ENCODE results near the gene RAB7B. TPM values are rescaled to one million over a fixed set of nuclear protein-coding genes. Genes with fewer than 3 reads are reported as not detected.

The RAB7B gene
- total RNA-seq, 1 experiment from 2014 or later = 0.22 TPM

DNA sequence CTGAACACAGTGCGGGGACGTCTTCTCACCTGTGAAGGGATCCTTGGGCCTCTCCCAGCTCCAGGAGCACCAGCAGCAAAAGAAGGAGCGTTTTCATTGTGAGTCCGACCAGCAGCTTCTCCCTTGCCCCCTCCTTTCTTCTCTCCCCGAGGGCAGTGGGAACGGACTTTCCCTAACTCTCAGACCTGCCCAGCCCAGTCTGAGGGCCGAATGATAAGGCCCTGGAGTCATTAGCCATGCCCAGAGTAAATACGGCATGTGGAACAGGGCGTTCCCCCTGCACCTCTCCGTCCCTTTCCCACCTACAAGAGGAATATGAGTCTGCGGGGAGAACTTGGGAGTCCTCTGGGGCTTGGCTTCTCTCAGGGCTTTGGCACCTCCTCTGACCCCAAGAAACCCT, 20.5 kb upstream of the RAB7B start, which contains the start of gene CTSE (continued):
- TF ChIP-seq, protein P1, sequence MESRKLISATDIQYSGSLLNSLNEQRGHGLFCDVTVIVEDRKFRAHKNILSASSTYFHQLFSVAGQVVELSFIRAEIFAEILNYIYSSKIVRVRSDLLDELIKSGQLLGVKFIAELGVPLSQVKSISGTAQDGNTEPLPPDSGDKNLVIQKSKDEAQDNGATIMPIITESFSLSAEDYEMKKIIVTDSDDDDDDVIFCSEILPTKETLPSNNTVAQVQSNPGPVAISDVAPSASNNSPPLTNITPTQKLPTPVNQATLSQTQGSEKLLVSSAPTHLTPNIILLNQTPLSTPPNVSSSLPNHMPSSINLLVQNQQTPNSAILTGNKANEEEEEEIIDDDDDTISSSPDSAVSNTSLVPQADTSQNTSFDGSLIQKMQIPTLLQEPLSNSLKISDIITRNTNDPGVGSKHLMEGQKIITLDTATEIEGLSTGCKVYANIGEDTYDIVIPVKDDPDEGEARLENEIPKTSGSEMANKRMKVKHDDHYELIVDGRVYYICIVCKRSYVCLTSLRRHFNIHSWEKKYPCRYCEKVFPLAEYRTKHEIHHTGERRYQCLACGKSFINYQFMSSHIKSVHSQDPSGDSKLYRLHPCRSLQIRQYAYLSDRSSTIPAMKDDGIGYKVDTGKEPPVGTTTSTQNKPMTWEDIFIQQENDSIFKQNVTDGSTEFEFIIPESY (IDR thresholded peaks at IDR 0.05; ENCODE audit: extremely low read depth, insufficient replicate concordance, low read length) = no peak
- TF ChIP-seq, protein P2, sequence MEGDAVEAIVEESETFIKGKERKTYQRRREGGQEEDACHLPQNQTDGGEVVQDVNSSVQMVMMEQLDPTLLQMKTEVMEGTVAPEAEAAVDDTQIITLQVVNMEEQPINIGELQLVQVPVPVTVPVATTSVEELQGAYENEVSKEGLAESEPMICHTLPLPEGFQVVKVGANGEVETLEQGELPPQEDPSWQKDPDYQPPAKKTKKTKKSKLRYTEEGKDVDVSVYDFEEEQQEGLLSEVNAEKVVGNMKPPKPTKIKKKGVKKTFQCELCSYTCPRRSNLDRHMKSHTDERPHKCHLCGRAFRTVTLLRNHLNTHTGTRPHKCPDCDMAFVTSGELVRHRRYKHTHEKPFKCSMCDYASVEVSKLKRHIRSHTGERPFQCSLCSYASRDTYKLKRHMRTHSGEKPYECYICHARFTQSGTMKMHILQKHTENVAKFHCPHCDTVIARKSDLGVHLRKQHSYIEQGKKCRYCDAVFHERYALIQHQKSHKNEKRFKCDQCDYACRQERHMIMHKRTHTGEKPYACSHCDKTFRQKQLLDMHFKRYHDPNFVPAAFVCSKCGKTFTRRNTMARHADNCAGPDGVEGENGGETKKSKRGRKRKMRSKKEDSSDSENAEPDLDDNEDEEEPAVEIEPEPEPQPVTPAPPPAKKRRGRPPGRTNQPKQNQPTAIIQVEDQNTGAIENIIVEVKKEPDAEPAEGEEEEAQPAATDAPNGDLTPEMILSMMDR (IDR thresholded peaks at IDR 0.05 in 2 of 3, conservative IDR thresholded peaks at IDR 0.05 in 1 of 3; ENCODE audit: borderline replicate concordance in 1 of 3, insufficient read depth in 1 of 3, low read depth in 2 of 3, low read length in 2 of 3) = no peak
- TF ChIP-seq EZH2 (IDR thresholded peaks at IDR 0.05) = no peak
- TF ChIP-seq, protein P3, sequence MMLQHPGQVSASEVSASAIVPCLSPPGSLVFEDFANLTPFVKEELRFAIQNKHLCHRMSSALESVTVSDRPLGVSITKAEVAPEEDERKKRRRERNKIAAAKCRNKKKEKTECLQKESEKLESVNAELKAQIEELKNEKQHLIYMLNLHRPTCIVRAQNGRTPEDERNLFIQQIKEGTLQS (IDR thresholded peaks at IDR 0.05) = no peak
- no peak for TF ChIP-seq CBX3 (IDR thresholded peaks at IDR 0.05; ENCODE audit: low read depth)
- no peak for TF ChIP-seq CEBPB (IDR thresholded peaks at IDR 0.05; ENCODE audit: low read depth)
- no peak for TF ChIP-seq EZH2phosphoT487 (IDR thresholded peaks at IDR 0.05; ENCODE audit: borderline replicate concordance)
- TF ChIP-seq ELF1 (IDR thresholded peaks at IDR 0.05; ENCODE audit: borderline replicate concordance, low read depth) = no peak
- TF ChIP-seq SIN3A (IDR thresholded peaks at IDR 0.05; ENCODE audit: low read depth) = no peak
- TF ChIP-seq FOSL1 (IDR thresholded peaks at IDR 0.05; ENCODE audit: low read depth) = no peak
- no peak for TF ChIP-seq EGR1 (IDR thresholded peaks at IDR 0.05; ENCODE audit: low read depth)

DNA sequence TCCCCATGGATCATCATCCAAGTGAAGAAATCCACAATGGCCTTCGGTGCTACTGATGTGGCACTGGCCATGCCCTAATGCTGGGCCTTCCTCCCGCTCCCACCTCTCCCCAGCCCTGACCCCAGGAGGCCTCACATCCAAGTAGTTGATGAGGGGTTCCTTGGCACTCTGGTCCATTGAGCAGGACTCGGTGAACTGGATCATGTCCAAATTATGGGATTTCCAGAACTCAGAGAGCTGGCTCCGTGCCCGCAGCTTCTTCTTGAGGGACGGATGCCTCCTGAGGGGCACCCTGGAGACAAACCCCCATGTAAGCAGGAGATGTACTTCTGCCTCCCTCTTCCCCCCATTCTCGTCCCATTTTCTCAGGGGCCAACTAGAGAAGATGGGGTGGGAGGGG, 19.6 kb upstream of the RAB7B start:
- POLR2A ChIA-PET = no interaction called here
- no peak overlapping the region for H3K9ac ChIP-seq (ENCODE audit: low read length)
- no peak overlapping the region for H3K4me2 ChIP-seq (ENCODE audit: low read length)
- no peak overlapping the region for H3K4me3 ChIP-seq (replicated peaks in 1 of 2; ENCODE audit: low read depth in 1 of 2, low read length in 2 of 2)
- no TSS peak for BruUV-seq (replicated peaks)
- H3K36me3 ChIP-seq (ENCODE audit: control insufficient read depth in 1 of 2, insufficient read depth in 2 of 2, low read length in 2 of 2) = no peaks in the 10 kb centered on the region
- no peak for DNase-seq (ENCODE audit: low read depth, low spot score)
- no peaks in the 10 kb centered on the region for H3K9me2 ChIP-seq (ENCODE audit: insufficient read depth)
- H3K4me1 ChIP-seq (ENCODE audit: control insufficient read depth in 1 of 2, insufficient read depth in 2 of 2, low read length in 2 of 2) = peaks cover 5 to 18% of the 10 kb centered on the region in 2 experiments; a peak in 2 of 4 replicates
- no peak overlapping the region for H2AFZ ChIP-seq (ENCODE audit: low read depth, low read length, poor library complexity, severe bottlenecking)
- no peaks in the 10 kb centered on the region for H3K79me2 ChIP-seq (ENCODE audit: insufficient read depth, low read length)
- RAD21 ChIA-PET (ENCODE audit: low non-redundant PET in 1 of 2, low total read pairs in 2 of 2, uncharacterized antibody in 2 of 2, unreplicated experiment in 2 of 2) = no interaction called here
- H3K9me3 ChIP-seq (ENCODE audit: control insufficient read depth in 1 of 2, insufficient read depth in 1 of 2, low read depth in 1 of 2, low read length in 2 of 2) = no peaks in the 10 kb centered on the region
- H3K27me3 ChIP-seq (ENCODE audit: insufficient read depth, low read length) = no peaks in the 10 kb centered on the region
- no peak for ATAC-seq
- H3K27ac ChIP-seq (ENCODE audit: low read depth, low read length) = no peak overlapping the region
- H4K20me1 ChIP-seq (ENCODE audit: insufficient read depth) = no peaks in the 10 kb centered on the region
- intact Hi-C loops (cut with micrococcal nuclease) = no loop called here
- CTCF ChIA-PET = no interaction called here
- TF ChIP-seq SRF (IDR thresholded peaks at IDR 0.05; ENCODE audit: low read depth) (no peak), FOSL1 (IDR thresholded peaks at IDR 0.05; ENCODE audit: low read depth) (no peak), EZH2phosphoT487 (IDR thresholded peaks at IDR 0.05; ENCODE audit: borderline replicate concordance) (no peak), CBX3 (IDR thresholded peaks at IDR 0.05; ENCODE audit: low read depth) (no peak), ZNF274 (IDR thresholded peaks at IDR 0.05; ENCODE audit: low read depth, low read length) (no peak), POLR2AphosphoS5 (IDR thresholded peaks at IDR 0.05; ENCODE audit: low read depth, low read length) (no peak), CEBPB (IDR thresholded peaks at IDR 0.05; ENCODE audit: low read depth) (no peak), YY1 (IDR thresholded peaks at IDR 0.05; ENCODE audit: extremely low read depth, insufficient replicate concordance, low read depth, low read length) (no peak), EZH2 (IDR thresholded peaks at IDR 0.05) (no peak), ELF1 (IDR thresholded peaks at IDR 0.05; ENCODE audit: borderline replicate concordance, low read depth) (no peak), POLR2A (IDR thresholded peaks at IDR 0.05; ENCODE audit: borderline replicate concordance, extremely low read depth, insufficient read depth, insufficient read length) (no peak), JUND (IDR thresholded peaks at IDR 0.05) (no peak)
- TF ChIP-seq, protein P3 (IDR thresholded peaks at IDR 0.05) = no peak
- TF ChIP-seq, protein P4, sequence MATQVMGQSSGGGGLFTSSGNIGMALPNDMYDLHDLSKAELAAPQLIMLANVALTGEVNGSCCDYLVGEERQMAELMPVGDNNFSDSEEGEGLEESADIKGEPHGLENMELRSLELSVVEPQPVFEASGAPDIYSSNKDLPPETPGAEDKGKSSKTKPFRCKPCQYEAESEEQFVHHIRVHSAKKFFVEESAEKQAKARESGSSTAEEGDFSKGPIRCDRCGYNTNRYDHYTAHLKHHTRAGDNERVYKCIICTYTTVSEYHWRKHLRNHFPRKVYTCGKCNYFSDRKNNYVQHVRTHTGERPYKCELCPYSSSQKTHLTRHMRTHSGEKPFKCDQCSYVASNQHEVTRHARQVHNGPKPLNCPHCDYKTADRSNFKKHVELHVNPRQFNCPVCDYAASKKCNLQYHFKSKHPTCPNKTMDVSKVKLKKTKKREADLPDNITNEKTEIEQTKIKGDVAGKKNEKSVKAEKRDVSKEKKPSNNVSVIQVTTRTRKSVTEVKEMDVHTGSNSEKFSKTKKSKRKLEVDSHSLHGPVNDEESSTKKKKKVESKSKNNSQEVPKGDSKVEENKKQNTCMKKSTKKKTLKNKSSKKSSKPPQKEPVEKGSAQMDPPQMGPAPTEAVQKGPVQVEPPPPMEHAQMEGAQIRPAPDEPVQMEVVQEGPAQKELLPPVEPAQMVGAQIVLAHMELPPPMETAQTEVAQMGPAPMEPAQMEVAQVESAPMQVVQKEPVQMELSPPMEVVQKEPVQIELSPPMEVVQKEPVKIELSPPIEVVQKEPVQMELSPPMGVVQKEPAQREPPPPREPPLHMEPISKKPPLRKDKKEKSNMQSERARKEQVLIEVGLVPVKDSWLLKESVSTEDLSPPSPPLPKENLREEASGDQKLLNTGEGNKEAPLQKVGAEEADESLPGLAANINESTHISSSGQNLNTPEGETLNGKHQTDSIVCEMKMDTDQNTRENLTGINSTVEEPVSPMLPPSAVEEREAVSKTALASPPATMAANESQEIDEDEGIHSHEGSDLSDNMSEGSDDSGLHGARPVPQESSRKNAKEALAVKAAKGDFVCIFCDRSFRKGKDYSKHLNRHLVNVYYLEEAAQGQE (IDR thresholded peaks at IDR 0.05; ENCODE audit: low read depth) = no peak
